OCI-LY7 (cell line): Measurements from ENCODE around the gene FNDC3B. TPM values are rescaled to one million over a fixed set of nuclear protein-coding genes. Genes with fewer than 3 reads are reported as not detected.
A peak's percentile ranks its signal among the peaks of the same experiment; 100 is the strongest.

Source experiments
- BruUV-seq: library from RNA; stranded (reverse); fragments of 400-500 nt; replicated peaks from 2 replicates; lab custom pipeline; 2021; lab: Mats Ljungman, UMichigan
- CTCF ChIA-PET: fragments of 300-600 bp; sonication (Branson Sonifier 250); formaldehyde crosslinking; loops from one replicate; lab custom pipeline; 2022; ENCODE audit warnings: antibody characterized with exemption; ENCODE audit not compliant: unreplicated experiment; lab: Charles Lee
- POLR2A ChIA-PET: fragments of 300-600 bp; sonication (Branson Sonifier 250); formaldehyde crosslinking; loops from one replicate; lab custom pipeline; 2022; ENCODE audit warnings: antibody characterized with exemption; lab: Charles Lee
- DNase-seq: peaks from one replicate; pipeline ENCODE4 v3.0.0-alpha.2; 2015; ENCODE audit warnings: low spot score
- H2AFZ ChIP-seq: fragments of 200-600 bp; sonication (generic), shearing (Covaris generic); 2 replicates; pipeline ENCODE4 v1.6.1; 2014; ENCODE audit warnings: mild to moderate bottlenecking, antibody characterized with exemption, low read length, moderate library complexity
- H3K27ac ChIP-seq: fragments of 200-600 bp; sonication (generic); 2 replicates; pipeline ENCODE4 v1.5.1; 2014; ENCODE audit warnings: mixed run types, low read depth, mild to moderate bottlenecking, moderate library complexity, low read length, inconsistent platforms; ENCODE audit not compliant: poor library complexity, severe bottlenecking
- H3K36me3 ChIP-seq: fragments of 200-600 bp; sonication (generic); 2 replicates; pipeline ENCODE4 v1.6.1; 2014; ENCODE audit warnings: mild to moderate bottlenecking, antibody characterized with exemption, low read length, moderate library complexity, mixed read lengths; ENCODE audit not compliant: insufficient read depth
- H3K4me1 ChIP-seq: fragments of 200-600 bp; sonication (generic); 2 replicates; pipeline ENCODE4 v1.5.1; 2014; ENCODE audit warnings: mild to moderate bottlenecking, low read length; ENCODE audit not compliant: insufficient read depth, poor library complexity, severe bottlenecking
- H3K4me2 ChIP-seq: fragments of 200-600 bp; sonication (generic); 2 replicates; pipeline ENCODE4 v1.6.1; 2014; ENCODE audit warnings: mild to moderate bottlenecking, low read length
- H3K4me3 ChIP-seq: fragments of 200-600 bp; sonication (generic); 2 replicates; pipeline ENCODE4 v1.5.1; 2014; ENCODE audit warnings: mild to moderate bottlenecking, low read depth, low read length; ENCODE audit not compliant: poor library complexity, severe bottlenecking
- H3K79me2 ChIP-seq: fragments of 200-600 bp; sonication (generic); 2 replicates; pipeline ENCODE4 v1.6.1; 2016; ENCODE audit warnings: low read depth, mild to moderate bottlenecking, low read length, moderate library complexity, mixed read lengths; ENCODE audit not compliant: insufficient read depth
- H3K9me2 ChIP-seq: fragments of 200-600 bp; sonication (generic); 2 replicates; pipeline ENCODE4 v1.6.1; 2016; ENCODE audit warnings: mild to moderate bottlenecking, low read length, mixed read lengths; ENCODE audit not compliant: insufficient read depth
- H3K9me3 ChIP-seq: fragments of 200-600 bp; sonication (generic); 2 replicates; pipeline ENCODE4 v1.6.1; 2014; ENCODE audit warnings: mild to moderate bottlenecking, mixed run types, low read length, mixed read lengths
- H4K20me1 ChIP-seq: fragments of 200-600 bp; sonication (generic); 2 replicates; pipeline ENCODE4 v1.6.1; 2014; ENCODE audit warnings: mild to moderate bottlenecking, antibody characterized with exemption, low read length, moderate library complexity, mixed read lengths; ENCODE audit not compliant: insufficient read depth
- CTCF ChIP-seq: fragments of 200-600 bp; sonication (generic); conservative IDR thresholded peaks from 2 replicates; pipeline ENCODE4 v1.5.1; 2014; ENCODE audit warnings: mild to moderate bottlenecking, antibody characterized with exemption, low read length, moderate library complexity, mixed read lengths
- EZH2phosphoT487 ChIP-seq: fragments of 200-600 bp; sonication (generic); IDR thresholded peaks from 2 replicates; pipeline ENCODE4 v1.6.1; 2018; ENCODE audit warnings: low read depth, borderline replicate concordance, mild to moderate bottlenecking, mixed run types, antibody characterized with exemption, low read length, moderate library complexity, mixed read lengths
- intact Hi-C: fragments of 100-400 bp; cut with micrococcal nuclease; formaldehyde crosslinking; loops from one replicate; pipeline ENCODE4 v1.10.0; 2022; ENCODE audit not compliant: unreplicated experiment
- total RNA-seq, 2 experiments: library from RNA; depleted of rRNA in 1 of 2; stranded (reverse); fragments of >200 nt in 1 of 2; shearing (Covaris generic) in 1 of 2; gene quantifications; 2 replicates each; pipeline ENCODE4 v1.2.3, GENCODE V29; 2014 to 2022

The FNDC3B gene
- total RNA-seq, 2 experiments from 2014 or later = 23.3 to 28.5 TPM

DNA sequence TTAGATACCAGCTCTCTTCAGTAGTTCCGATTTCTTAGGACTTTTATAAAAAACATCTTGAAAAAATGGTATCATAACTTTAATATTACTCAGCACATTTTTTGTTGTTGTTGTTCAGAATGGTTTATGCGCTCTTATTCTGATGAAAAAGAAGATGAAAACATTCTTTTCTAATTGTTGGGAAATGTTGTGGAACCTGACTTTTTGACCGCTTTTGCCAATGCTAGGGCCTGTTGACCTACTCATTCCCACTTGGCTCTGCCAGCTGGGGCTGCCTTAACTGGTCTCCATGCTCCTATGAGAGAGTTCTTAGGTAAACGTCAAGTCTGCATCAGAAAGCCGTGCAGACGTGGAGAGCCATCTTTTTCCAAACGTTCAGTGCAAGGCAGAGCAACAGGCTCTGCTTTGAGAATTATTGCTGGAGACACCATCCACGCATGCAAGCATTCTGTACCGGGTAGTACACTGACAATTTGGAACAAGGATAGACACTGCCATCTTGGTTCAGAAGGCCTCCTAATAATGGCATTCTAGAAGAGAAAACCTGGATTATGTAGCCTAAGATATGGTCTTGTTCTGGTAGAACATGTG is 232.1 kb downstream of the FNDC3B start:
- Histone ChIP-seq H3K36me3 (no peaks in the 10 kb centered on the region), H3K4me1 (peaks cover 16% of the 10 kb centered on the region), H3K79me2 (no peaks in the 10 kb centered on the region), H3K9me3 (no peaks in the 10 kb centered on the region), H2AFZ (no peak overlapping the region), H3K27ac (no peak overlapping the region), H3K4me2 (0 out of 2 replicates have a peak overlapping the region, but pooled peaks have one; percentile 22), H4K20me1 (no peaks in the 10 kb centered on the region), H3K4me3 (no peak overlapping the region), H3K9me2 (no peaks in the 10 kb centered on the region)
- BruUV-seq = no TSS peak
- no peak for DNase-seq
- POLR2A ChIA-PET = interaction anchor here (1.2 kb wide), 1 partner anchor 13 kb away, joined by 3 read pairs; no protein-coding TSS in a partner anchor
- CTCF ChIA-PET = no interaction called here
- TF ChIP-seq EZH2phosphoT487 (no peak), CTCF (no peak)
- intact Hi-C loops = loop anchor here (5.0 kb wide), 2 partner anchors 164 to 234 kb away; partner anchors contain the start of gene FNDC3B

DNA sequence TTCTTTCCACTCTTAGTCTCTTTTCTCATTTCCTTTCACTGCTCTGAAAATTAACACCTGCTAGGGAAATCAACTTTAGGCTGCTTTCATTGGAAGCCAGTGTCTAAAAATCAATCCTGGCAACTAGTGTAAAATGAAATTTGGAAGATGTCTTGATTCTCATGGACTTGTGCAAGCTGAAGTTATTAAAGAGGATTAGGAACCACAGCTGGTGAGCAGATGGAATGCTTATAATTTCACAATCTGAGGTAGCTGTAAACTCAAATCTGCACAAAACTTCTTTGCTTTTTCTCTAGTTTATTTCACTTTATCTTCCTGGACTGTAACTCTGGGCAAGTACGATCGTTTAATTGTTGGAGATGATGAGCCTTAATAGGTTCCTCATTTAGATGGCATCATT is 233.3 kb downstream of the FNDC3B start:
- Histone ChIP-seq H3K36me3 (no peaks in the 10 kb centered on the region), H3K4me2 (no peak overlapping the region), H4K20me1 (no peaks in the 10 kb centered on the region), H3K4me1 (peaks cover 16% of the 10 kb centered on the region), H3K9me3 (no peaks in the 10 kb centered on the region), H3K4me3 (no peak overlapping the region), H3K79me2 (no peaks in the 10 kb centered on the region), H3K9me2 (no peaks in the 10 kb centered on the region), H3K27ac (no peak overlapping the region), H2AFZ (no peak overlapping the region)
- POLR2A ChIA-PET = interaction anchor here (0.6 kb wide), 1 partner anchor 158 kb away, joined by 4 read pairs; no protein-coding TSS in a partner anchor
- no peak for TF ChIP-seq CTCF
- TF ChIP-seq EZH2phosphoT487 = no peak
- no TSS peak for BruUV-seq
- no peak for DNase-seq
- CTCF ChIA-PET = no interaction called here
- intact Hi-C loops = loop anchor here (5.0 kb wide), 2 partner anchors 165 to 235 kb away; partner anchors contain the start of gene FNDC3B

GRCh38 chr3:172273378-172273777 is 234.0 kb downstream of the FNDC3B start:
- CTCF ChIA-PET = no interaction called here
- no TSS peak for BruUV-seq
- no peaks in the 10 kb centered on the region for H3K9me3 ChIP-seq

More at GRCh38 chr3:172273378-172273777, 234.0 kb downstream of the FNDC3B start:
- no peaks in the 10 kb centered on the region for H3K79me2 ChIP-seq
- intact Hi-C loops = loop anchor here (5.0 kb wide), 2 partner anchors 166 to 236 kb away; partner anchors contain the start of gene FNDC3B
- no peak overlapping the region for H3K27ac ChIP-seq
- H4K20me1 ChIP-seq = no peaks in the 10 kb centered on the region
- H3K4me3 ChIP-seq = no peak overlapping the region
- DNase-seq = no peak
- H3K36me3 ChIP-seq = no peaks in the 10 kb centered on the region
- POLR2A ChIA-PET = interaction anchor here (0.6 kb wide), 1 partner anchor 158 kb away, joined by 4 read pairs; no protein-coding TSS in a partner anchor
- TF ChIP-seq CTCF (no peak), EZH2phosphoT487 (no peak)
- no peaks in the 10 kb centered on the region for H3K9me2 ChIP-seq
- no peak overlapping the region for H2AFZ ChIP-seq
- peaks cover 16% of the 10 kb centered on the region for H3K4me1 ChIP-seq
- H3K4me2 ChIP-seq = no peak overlapping the region
